Measurements from ENCODE around the gene IKZF3.

GRCh38 chr17:39724731-39725130, 139.4 kb downstream of the IKZF3 start:
- TF ChIP-seq CTCF (IDR thresholded peaks at IDR 0.05; ENCODE audit: low read depth, low read length) (no peak), EZH2phosphoT487 (IDR thresholded peaks at IDR 0.05; ENCODE audit: low read depth) (no peak)
